Stimulated activated CD8-positive, alpha-beta memory T cell treated with anti-CD3 and anti-CD28 coated beads, Interleukin-4, amount 100 ng/mL, for 24 hours (primary cell): ENCODE measurements around the gene SPATA25.
A peak's percentile ranks its signal among the peaks of the same experiment; 100 is the strongest.
"Not testable (repeated sequence)": the region's sequence is repeated elsewhere in the genome, so short reads cannot be mapped to it uniquely, and the experiment has no call there.

Source experiments
- DNase-seq: peaks from one replicate; pipeline ENCODE4 v3.0.0-alpha.2; 2020; ENCODE audit warnings: low read depth

Gene SPATA25

DNA sequence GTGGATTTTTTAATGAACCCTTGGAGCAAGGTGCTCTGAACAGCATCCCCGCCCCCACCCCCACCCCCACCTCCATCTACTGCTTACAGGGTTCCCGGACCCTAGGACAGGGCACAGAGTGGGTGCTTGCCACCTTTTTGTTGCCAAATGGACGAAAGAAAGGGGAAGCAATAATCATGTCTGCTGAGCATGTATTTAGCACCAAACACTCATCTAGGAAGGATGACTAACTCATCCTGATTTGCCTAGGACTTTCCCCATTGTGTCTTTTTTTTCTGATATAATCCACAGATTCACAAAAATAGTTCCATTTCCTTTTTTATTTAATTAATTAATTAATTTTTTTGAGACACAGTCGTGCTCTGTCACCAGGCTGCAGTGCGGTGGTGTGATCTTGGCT lies 25.7 kb upstream of the SPATA25 start:
- no peak for DNase-seq

DNA sequence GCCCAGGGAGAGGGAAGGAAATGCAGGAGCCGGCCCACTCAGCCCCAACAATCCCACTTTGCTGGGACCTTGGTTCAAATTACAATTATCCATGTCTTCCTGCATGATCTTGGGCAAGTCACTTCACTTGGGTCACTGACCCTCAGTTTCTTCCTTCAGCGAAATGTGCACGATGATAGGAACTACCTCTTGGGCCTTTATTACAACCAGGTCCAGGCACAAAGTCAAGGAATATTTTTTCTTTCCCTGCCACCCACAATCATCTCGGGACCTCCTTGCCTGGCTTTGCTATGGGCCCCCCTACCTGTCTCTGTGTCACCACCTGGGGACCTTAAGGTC lies 24.9 kb upstream of the SPATA25 start:
- no peak for DNase-seq

DNA sequence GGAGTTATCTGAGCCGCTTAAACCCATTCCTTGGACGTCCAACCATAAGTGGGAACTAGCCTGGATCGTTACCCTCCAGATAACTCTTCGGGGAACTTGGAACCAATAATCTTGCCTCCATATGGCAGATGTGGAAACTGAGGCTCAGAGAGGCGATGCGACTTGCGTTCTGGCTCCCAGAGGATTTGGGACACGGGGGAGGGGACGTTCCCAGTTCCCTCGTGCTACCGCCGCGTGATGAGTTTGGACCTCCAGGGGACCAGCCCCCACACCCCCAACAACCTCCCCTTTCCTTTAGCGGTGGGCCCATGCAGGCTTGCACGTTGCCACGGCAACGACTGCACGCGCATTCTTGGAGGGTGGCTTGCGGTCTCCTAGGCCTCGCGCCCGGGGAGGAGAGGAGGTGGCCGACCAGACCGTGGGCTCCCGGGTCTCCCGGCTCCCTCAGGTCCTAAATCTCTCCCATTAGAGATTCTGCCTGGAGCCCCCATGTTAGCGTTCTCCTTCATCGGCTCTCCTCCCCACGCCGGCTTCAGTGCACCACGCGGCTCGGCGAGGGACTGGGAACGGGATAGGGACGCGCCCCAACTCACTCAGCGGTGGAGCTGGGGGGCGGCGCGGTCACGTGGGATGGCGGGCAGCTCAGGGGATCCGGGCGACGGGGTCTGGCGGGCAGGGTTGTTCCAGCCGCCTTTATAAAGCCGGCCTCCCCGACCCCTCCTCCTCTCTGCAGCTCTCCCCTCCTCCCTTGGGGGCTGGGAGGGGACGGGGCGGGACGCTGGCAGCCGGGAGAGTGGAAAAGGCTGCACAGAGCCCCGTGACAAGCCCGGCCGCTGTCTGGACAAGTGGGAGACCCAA lies 24.3 kb upstream of the SPATA25 start, which contains the start of gene PLTP:
TSS of gene PLTP (minus strand) at position 670 of the 858 bp plus-strand sequence. CDS start 703 bp downstream, outside the sequence.
- no peak for DNase-seq

DNA sequence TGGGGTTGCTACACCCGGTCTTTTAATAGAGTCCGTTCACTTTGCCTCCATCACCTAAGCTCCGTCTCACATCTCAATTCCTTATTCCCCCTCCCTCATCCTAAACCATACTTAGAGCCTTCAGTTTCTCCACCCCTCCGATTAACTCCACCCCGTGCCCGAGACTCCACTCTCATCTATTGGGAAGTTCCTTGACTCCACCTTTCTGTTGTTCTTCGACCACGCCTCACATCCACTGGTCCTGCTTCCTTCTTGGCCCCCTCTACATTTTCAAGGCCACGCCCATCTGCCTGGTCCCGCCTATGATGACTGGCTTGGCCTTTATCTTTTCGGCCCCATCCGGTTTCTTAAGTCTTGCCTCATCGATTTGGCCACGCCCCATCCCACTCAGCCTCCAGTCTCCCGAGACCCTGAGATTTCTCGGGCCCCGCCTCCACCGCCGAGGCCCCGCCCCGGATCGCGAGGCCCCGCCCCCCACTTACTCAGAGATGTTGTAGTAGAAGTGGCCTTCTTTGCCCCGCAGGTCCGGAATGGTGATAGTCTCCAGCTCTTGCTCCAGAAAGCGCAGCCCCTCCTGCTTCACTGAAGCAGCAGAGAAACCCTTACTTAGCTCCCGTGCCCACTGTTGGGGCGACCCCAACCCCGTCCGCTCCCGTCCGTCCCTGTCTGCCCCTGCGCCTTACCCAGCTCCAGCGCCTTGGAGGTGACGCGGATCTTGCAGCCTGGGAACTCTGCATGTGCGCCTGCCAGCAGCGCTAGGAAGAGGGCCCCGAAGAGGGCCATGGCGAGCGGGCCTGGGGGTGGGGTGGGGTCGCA lies 23.5 kb upstream of the SPATA25 start:
- DNase-seq = peak; percentile 93

DNA sequence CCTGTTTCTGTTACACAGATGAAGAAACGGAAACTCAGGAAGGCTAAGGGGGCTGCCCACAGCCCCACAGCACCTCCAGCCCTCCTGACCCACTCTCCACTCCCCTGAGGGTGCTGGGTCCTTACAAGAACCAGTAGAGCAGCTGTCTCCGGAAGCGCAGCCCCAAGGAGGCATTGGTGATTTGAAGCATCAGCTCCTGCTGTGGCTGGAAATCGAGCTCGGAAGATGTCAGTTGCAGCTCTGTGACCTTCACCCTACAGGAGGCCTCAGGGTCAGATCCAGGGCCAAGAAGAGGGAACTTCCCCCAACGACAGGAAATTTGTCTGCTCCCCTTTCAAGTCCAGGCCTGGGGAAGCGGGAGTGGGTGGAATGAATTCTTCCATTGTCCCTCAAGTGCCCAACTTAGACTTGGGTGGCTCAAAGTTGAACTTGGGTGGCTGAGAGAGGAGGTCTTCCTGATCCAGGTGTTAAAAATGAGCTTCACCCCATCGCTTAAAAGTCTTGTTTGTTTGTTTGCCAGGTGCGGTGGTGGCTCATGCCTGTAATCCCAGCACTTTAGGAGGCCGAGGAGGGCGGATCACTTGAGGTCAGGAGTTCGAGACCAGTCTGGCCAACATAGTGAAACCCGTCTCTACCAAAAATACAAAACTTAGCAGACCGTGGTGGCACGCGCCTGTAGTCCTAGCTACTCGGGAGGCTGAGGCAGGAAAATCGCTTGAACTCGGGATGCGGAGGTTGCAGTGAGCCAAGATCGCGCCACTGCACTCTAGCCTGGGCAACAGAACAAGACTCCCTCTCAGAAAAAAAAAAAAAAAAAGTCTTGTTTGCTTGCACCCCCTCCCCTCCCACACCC lies 22.6 kb upstream of the SPATA25 start:
- no peak for DNase-seq

DNA sequence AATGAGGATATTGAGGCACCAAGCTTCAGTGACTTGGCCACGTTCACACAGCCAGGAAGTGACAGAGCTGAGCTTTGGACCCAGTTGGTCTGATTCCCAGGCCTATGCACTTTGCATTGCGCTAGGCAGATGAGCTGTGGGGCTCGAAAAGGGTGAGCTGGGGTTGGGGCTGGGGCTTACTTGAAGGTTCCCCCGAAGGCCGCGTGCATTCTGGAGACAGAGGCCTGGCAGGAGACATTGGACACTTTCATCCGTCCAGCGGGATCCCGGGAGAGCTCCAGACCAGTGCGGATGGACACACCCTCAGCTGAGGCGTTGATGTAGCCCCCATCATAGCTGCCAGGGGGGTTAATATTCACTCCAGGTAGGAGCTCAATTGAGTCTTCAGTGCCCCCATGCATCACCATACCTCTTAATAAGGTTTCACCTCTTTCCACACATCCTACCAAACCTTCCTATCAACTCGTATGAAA lies 21.9 kb upstream of the SPATA25 start:
- no peak for DNase-seq

DNA sequence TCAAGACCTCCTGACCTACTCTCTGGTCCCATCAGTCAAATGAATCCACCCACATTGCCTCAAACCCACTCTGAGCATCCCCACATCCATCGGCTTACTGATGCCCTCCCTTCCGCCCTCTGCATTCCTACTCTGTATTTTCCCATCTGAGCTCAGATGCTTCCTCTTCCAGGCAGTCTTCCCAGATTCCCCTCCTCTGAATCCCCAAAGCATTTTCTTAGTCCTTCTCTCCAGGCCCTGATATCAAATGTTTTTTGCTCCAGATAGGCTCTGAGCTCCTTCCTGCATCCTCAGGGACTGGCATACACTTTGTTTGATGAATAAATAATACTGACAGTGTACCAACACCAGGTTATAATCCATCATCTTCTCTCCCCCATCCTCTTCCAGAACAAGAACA lies 20.7 kb upstream of the SPATA25 start:
- no peak for DNase-seq

DNA sequence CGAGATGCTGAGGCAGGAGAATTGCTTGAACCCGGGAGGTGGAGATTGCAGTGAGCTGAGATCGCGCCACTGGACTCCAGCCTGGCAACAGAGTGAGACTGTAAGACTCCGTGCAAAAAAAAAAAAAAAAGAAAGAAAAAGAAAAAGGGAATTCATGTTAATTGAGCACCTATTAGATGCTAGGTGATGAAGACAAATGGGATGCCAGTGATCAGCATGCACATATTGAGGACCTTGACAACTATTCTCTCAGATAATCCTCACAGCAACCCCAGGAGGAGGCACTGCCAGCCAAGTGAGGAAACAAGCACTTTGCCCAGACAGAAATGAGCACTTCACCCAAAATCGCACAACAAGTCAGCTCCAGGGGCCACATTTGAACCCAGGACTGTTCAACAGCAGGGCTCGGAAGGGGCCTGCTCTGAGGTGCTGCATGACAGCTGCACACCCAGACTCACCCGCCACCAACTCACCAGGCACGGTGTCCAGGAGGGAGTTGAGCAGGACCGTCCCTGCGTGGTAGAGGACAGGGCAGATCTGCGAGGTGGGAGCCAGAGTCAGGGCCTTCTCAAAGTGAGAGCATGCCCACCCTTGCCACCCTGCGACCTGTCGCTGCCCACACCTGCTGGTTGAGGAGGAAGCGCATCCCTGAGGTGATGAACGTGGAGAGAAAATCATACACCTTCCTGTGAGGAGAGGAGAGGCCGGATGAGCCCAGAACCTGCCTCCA lies 20.0 kb upstream of the SPATA25 start:
- no peak for DNase-seq

DNA sequence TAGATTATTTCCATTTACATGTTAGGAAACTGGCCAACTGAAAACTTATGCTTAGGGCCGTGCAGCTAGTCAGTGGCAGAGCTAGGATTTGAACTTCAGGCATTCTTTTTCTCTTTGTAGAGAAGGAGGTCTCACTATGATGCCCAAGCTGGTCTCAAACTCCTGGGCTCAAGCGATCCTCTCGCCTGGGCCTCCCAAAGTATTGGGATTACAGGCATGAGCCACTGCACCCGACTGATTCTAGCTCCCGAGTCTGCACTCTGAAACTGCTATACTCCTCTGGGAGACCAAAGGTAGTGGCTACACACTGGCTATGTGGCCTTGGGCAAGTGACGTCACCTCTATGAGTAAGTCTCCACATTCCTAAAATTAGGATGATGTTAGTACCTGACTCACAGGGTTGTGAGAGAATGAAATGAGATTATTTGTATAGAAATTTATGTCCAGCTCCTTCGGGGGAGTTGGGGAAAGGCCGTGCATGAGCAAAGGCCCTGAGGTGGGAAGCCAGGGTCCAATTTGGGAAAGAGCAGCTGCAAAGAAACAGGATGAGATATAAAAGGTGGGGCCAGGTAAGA lies 18.2 kb upstream of the SPATA25 start:
- no peak for DNase-seq

DNA sequence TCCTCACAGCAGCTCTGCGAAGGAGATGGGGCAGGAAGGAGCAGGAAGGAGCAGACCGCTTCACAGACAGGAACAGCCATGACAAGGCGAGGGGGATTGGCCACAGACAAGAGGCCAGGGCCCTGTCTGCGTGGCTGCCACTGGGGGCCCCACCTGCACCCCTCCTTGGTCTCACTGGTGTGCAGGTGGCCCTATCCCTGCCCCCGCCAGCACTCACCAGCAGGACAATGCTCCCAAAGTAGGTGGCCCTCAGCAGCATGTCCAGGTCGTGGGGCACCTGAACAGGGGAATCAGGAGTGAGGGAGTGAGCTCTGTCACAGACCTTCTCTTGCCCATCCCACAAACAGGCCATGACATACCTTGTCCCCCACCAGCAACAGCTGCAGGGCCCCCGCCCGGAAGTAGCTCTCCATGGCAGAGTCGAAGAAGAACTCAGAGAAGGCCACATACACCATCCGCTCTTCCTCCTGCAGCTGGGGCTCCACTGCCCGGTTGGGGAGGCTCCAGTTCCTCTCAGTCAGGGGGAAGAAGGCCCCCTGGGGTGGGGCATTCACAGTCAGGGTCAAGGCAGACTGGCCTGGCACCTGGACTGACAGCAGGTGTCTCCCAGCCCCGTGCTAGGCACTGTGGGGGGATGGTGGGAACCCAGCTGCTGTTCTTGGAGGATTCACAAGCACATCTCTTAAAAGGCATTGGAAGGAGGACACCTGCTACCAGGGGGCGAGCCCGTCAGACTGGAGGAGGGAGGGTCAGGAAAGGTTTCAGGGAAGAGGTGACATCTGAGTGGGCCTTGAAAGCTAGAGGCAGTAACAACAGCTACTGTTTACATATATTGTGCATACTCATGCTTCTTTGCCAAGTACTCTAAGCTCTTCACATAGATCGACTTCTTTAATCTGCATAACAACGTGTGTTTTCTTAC lies 17.4 kb upstream of the SPATA25 start:
- DNase-seq = no peak

DNA sequence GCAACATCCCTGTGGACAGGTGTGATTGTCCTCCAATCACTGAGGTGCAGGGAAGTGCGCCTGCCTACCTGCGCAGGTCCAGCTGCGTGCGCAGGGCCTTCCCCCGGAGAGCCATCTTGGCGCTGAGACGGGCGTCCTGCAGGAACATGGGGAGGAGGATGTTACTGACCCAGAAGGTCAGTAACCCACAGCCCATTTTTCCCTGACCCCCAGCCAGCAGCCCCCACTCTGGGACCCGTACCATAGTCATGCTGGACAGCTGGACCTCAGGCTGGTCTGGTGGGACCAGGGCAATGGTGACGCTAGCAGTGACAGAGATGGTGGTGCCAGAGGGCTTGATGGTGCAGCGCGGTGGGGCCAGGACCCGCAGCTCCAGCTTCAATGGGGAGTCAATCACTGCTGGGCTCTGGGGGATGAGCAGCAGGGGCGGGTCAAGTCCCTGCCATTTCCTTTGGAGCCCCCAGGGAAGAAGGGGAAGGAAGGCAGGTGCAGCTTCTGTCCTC lies 14.8 kb upstream of the SPATA25 start:
- no peak for DNase-seq

DNA sequence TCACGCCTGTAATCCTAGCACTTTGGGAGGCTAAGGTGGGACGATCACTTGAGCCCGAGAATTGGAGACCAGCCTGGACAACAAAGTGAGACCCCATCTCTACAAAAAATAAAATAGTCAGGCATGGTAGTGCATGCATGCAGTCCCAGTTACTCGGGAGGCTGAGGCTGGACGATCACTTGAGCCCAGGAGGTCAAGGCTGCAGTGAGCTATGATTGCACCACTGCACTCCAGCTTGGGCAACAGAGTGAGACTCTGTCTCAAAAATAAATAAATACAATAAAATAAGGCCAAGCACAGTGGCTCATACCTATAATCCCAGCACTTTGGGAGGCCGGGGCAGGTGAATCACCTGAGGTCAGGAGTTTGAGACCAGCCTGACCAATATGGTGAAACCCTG lies 13.9 kb upstream of the SPATA25 start:
- not testable (repeated sequence) for DNase-seq

DNA sequence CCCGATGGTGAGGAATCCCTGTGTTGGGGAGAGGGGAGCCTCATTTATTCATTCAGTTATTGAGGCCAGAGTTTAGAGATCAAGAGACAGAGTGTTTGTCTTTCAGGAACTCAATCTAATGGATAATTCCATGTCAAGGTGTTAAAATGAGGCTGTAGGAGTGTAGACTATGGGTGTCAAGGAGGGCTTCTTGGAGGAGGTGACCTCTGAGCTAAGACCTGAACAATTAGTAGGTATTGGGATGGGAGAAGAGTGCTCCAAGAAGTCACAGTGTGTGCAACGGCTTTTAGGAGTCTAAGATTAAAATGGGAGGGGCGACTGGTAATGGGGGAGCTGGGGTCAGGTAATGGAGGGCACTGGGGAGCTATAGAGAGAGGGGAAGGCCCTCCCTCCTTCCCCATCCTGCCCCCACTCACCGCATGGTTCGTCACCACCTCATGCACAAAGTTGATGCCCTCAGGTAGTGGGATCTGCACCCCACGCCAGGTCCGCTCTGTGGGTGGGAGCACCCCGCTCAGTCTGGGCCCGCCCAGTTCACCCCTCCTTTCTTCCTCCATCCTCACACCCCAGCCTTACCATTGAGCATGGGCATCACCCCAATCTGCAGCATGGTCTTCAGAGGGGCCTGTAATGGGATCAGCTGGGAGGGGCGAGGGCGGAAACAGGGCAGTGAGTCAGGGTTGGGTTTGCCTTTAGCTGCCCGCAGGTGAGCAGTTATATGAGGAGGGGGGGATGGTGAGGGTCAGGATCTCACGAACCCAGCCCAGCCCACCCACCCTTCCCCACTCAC lies 11.8 kb upstream of the SPATA25 start:
- DNase-seq = no peak

DNA sequence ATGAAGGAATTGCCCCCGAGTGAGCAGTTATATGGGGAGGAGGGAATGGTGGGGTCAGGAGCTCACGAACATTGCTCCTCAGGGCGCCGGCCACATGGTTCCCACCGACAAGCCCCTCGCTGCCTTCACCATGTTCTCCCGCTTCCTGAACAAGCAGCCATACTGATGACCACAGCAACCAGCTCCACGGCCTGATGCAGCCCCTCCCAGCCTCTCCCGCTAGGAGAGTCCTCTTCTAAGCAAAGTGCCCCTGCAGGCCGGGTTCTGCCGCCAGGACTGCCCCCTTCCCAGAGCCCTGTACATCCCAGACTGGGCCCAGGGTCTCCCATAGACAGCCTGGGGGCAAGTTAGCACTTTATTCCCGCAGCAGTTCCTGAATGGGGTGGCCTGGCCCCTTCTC lies 10.9 kb upstream of the SPATA25 start:
- no peak for DNase-seq

DNA sequence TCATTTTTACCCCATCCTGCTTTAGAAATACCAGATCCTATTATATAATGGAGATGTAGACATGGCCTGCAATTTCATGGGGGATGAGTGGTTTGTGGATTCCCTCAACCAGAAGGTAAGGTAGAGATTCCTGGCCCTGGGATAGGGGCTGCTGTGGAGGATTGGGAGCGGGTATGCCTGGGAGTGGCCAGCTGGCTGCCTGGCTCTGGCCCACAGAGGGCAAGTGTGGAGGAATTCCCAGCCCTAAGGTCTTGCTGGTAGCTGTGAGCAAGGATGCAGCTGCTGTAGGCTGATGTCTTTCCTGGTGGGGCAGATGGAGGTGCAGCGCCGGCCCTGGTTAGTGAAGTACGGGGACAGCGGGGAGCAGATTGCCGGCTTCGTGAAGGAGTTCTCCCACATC lies 10.3 kb upstream of the SPATA25 start:
- no peak for DNase-seq

DNA sequence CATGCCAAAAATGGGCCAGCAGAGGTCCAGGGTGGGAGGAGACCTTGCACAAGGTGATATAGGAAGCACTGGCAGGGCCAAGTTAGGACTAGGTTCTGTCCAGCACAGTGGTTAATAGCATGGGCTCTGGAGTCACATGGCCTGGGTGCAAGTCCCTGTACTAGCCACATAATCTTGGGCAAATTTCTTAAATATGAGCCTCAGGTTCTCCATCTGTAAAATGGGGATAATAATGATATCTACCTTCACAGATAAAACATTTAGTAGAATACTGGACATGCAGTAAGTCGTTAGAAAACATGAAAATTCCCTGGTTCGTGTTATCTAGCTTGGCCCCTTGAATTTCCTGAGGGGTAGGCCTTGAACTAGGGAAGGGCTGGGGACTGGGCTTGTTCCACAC lies 9.9 kb upstream of the SPATA25 start:
- no peak for DNase-seq

DNA sequence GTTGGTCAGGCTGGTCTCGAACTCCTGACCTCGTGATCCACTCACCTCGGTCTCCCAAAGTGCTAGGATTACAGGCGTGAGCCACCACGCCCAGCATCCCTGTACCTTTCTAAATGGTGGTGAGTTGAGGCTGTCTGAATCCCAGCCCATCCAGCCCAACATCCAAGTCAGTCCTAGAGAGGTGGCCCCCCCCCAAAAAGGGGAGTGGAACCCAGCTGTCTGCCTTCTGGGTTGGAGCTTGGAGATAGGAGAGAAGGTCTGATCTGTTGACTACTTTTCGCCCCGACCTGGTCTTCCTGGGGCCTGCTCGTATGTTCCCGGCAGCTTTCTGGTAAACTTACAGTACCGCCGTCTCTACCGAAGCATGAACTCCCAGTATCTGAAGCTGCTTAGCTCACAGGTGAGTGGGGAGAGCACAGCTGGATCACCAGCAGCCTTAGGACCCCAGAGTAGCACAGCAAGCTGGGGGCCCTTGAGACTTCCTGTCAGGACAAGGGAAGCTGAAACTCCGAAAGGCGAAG lies 9.3 kb upstream of the SPATA25 start:
- DNase-seq = no peak

DNA sequence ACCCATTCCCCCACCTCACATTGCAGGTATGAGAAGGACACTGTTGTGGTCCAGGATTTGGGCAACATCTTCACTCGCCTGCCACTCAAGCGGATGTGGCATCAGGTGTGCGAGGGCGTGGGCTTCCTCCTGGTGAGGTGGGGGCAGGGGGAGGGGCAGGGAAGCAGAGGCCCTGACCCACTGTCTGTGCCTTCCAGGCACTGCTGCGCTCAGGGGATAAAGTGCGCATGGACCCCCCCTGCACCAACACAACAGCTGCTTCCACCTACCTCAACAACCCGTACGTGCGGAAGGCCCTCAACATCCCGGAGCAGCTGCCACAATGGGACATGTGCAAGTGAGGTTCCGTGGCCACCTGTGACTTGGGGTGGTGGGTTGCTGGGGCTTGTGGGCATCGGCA lies 7.4 kb upstream of the SPATA25 start:
- no peak for DNase-seq

DNA sequence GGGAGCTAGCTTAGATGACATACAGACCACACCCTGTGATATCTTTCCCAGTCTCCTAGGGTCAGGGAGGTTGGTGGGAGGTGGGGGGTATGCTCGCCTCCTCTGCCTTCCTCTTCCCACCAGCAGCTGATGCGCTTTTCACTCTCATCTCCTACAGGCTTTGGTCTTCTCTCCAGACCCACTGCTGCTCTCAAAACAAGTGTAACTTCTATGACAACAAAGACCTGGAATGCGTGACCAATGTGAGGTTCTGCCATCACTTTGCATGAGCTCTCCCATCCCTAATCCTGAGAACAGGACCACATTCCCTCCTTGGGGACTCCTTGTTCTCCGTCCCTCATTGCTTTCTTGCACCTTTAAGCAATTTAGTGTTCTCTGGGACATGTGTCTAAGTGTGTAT lies 6.4 kb upstream of the SPATA25 start:
- no peak for DNase-seq
